HG03108 (cell line): ENCODE results near the gene SLC25A26.

ENCODE experiments used
- ATAC-seq: cut with Tn5 transposase; IDR thresholded peaks from one replicate; pipeline ENCODE4 v1.9.1; 2021; ENCODE audit warnings: moderate library complexity; ENCODE audit not compliant: unreplicated experiment

The SLC25A26 gene

GRCh38 chr3:66314455-66314854 is 93.7 kb downstream of the SLC25A26 start:
- no peak for ATAC-seq

- ATAC-seq, result no peak
Observed at GRCh38 chr3:66317750-66318376, 97.1 kb downstream of the SLC25A26 start.

GRCh38 chr3:66320390-66320789 is 99.6 kb downstream of the SLC25A26 start:
- ATAC-seq, result no peak

- no peak for ATAC-seq
Observed at GRCh38 chr3:66322436-66322835, 101.6 kb downstream of the SLC25A26 start.

- no peak for ATAC-seq
Observed at GRCh38 chr3:66326340-66326739, 105.5 kb downstream of the SLC25A26 start.

GRCh38 chr3:66335671-66336070 is 114.9 kb downstream of the SLC25A26 start:
- ATAC-seq, result no peak

GRCh38 chr3:66336333-66336766 is 115.5 kb downstream of the SLC25A26 start:
- ATAC-seq, result no peak

GRCh38 chr3:66338927-66339326 is 118.1 kb downstream of the SLC25A26 start:
- ATAC-seq, result no peak

GRCh38 chr3:66342717-66343356 is 122.0 kb downstream of the SLC25A26 start:
- no peak for ATAC-seq

- no peak for ATAC-seq
Observed at GRCh38 chr3:66344391-66344811, 123.6 kb downstream of the SLC25A26 start.

- no peak for ATAC-seq
Observed at GRCh38 chr3:66344848-66345578, 124.2 kb downstream of the SLC25A26 start.

- no peak for ATAC-seq
Observed at GRCh38 chr3:66348704-66349103, 127.9 kb downstream of the SLC25A26 start.

GRCh38 chr3:66350601-66351000 is 129.8 kb downstream of the SLC25A26 start:
- no peak for ATAC-seq

- no peak for ATAC-seq
Observed at GRCh38 chr3:66353039-66353438, 132.2 kb downstream of the SLC25A26 start.

- ATAC-seq, result no peak
Observed at GRCh38 chr3:66353530-66353929, 132.7 kb downstream of the SLC25A26 start.

GRCh38 chr3:66354001-66354400 is 133.2 kb downstream of the SLC25A26 start:
- ATAC-seq, result no peak

GRCh38 chr3:66355394-66355793 is 134.6 kb downstream of the SLC25A26 start:
- ATAC-seq, result no peak

GRCh38 chr3:66355997-66356396 is 135.2 kb downstream of the SLC25A26 start:
- no peak for ATAC-seq

GRCh38 chr3:66361356-66361755 is 140.6 kb downstream of the SLC25A26 start:
- no peak for ATAC-seq

- ATAC-seq, result no peak
Observed at GRCh38 chr3:66362541-66362941, 141.7 kb downstream of the SLC25A26 start.

- no peak for ATAC-seq
Observed at GRCh38 chr3:66363148-66363547, 142.3 kb downstream of the SLC25A26 start.

GRCh38 chr3:66365080-66365479 is 144.3 kb downstream of the SLC25A26 start:
- no peak for ATAC-seq
